BJ (cell line): ENCODE results near the gene SLC25A26. TPM values are rescaled to one million over a fixed set of nuclear protein-coding genes. Genes with fewer than 3 reads are reported as not detected.
"Not testable (repeated sequence)": the region's sequence is repeated elsewhere in the genome, so short reads cannot be mapped to it uniquely, and the experiment has no call there.

ENCODE experiments used
- CTCF ChIA-PET: fragments of 350-600 bp; formaldehyde crosslinking; extraction: SDS; loops from one replicate; lab custom pipeline; 2021; ENCODE audit warnings: antibody characterized with exemption, inconsistent platforms; lab: Yijun Ruan, JAX
- POLR2A ChIA-PET: fragments of 300-600 bp; sonication (Branson Sonifier 250); formaldehyde crosslinking; extraction: SDS; loops from one replicate; lab custom pipeline; 2021; ENCODE audit warnings: antibody characterized with exemption; lab: Charles Lee
- DNase-seq: peaks from one replicate; pipeline ENCODE4 v3.0.0-alpha.2; 2011; ENCODE audit warnings: low read depth
- H3K27me3 ChIP-seq: 2 replicates; pipeline ENCODE4 v1.6.0; 2011; ENCODE audit warnings: low read length; ENCODE audit not compliant: control insufficient read depth, insufficient read depth
- H3K36me3 ChIP-seq: 2 replicates; pipeline ENCODE4 v1.5.1; 2011; ENCODE audit warnings: low read length; ENCODE audit not compliant: control insufficient read depth, insufficient read depth
- H3K4me3 ChIP-seq: 2 replicates; pipeline ENCODE4 v1.5.1; 2011; ENCODE audit warnings: low read depth, mild to moderate bottlenecking, control low read depth, low read length
- polyA plus RNA-seq: library from polyadenylated mRNA; depleted of rRNA; stranded (reverse); fragments of >200 nt; gene quantifications from 2 replicates; pipeline ENCODE4 v1.2.3, GENCODE V29; 2011
- TF ChIP-seq, protein P1 (sequence below): IDR thresholded peaks from 2 replicates; pipeline ENCODE4 v1.5.1; 2011; ENCODE audit warnings: low read depth, mild to moderate bottlenecking, control low read depth, inconsistent platforms, low read length, moderate library complexity; ENCODE audit not compliant: insufficient read depth

SLC25A26 gene
- polyA plus RNA-seq, 1 experiment, result 29.5 TPM

DNA sequence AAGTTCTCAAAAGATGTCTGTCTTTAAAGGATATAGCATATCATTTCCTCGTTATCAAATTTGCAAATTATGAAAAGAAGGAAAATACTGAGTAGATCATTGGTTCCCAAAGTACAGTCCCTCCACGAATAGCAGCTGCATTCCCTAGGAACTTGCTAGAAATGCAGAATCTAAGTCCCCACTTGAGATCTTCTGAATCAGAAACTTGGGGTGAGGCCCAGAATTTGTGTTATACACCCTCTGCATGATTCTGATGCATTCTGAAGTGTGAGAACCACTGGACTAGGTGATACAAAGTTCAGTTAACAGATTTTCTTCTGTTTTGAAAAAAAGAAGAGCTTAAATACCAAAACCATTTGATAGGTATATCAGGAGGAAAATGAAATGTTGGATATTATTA, 77.1 kb downstream of the SLC25A26 start:
- CTCF ChIA-PET, result interaction anchor here (1.4 to 1.6 kb wide), 3 partner anchors 8 to 524 kb away, joined by 3 to 5 read pairs (median 5); no protein-coding TSS in a partner anchor
- no peak for DNase-seq
- TF ChIP-seq, protein P1, sequence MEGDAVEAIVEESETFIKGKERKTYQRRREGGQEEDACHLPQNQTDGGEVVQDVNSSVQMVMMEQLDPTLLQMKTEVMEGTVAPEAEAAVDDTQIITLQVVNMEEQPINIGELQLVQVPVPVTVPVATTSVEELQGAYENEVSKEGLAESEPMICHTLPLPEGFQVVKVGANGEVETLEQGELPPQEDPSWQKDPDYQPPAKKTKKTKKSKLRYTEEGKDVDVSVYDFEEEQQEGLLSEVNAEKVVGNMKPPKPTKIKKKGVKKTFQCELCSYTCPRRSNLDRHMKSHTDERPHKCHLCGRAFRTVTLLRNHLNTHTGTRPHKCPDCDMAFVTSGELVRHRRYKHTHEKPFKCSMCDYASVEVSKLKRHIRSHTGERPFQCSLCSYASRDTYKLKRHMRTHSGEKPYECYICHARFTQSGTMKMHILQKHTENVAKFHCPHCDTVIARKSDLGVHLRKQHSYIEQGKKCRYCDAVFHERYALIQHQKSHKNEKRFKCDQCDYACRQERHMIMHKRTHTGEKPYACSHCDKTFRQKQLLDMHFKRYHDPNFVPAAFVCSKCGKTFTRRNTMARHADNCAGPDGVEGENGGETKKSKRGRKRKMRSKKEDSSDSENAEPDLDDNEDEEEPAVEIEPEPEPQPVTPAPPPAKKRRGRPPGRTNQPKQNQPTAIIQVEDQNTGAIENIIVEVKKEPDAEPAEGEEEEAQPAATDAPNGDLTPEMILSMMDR, result no peak
- H3K36me3 ChIP-seq, result no peaks in the 10 kb centered on the region
- POLR2A ChIA-PET, result interaction anchor here (0.7 kb wide), 1 partner anchor 19 kb away, joined by 10 read pairs; no protein-coding TSS in a partner anchor
- H3K27me3 ChIP-seq, result no peaks in the 10 kb centered on the region
- H3K4me3 ChIP-seq, result no peak overlapping the region

DNA sequence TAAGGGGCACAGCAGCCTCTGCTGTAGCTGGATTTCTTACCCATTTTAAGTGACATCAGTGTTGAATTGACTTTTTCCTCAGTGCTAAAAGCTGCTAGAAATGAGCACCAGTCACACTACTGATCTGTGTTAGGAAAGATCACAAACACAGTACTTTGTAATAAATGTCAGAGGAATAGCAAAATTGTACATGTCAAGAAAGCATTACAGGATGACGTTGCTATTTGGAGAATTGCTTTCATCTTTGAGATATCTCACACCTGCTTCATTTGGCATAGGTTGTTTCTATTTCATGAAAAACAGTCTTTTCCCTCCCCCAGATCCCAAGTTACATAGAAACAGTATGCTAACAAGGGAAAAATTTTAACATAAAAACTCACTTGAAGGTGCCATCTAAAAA, 77.8 kb downstream of the SLC25A26 start:
- DNase-seq, result no peak
- ChIA-PET CTCF (interaction anchor here (1.5 to 1.6 kb wide), 2 partner anchors 9 to 524 kb away, joined by 3 to 5 read pairs; no protein-coding TSS in a partner anchor), POLR2A (no interaction called here)
- H3K36me3 ChIP-seq, result no peaks in the 10 kb centered on the region
- no peak overlapping the region for H3K4me3 ChIP-seq
- TF ChIP-seq, protein P1, result no peak
- H3K27me3 ChIP-seq, result no peaks in the 10 kb centered on the region

DNA sequence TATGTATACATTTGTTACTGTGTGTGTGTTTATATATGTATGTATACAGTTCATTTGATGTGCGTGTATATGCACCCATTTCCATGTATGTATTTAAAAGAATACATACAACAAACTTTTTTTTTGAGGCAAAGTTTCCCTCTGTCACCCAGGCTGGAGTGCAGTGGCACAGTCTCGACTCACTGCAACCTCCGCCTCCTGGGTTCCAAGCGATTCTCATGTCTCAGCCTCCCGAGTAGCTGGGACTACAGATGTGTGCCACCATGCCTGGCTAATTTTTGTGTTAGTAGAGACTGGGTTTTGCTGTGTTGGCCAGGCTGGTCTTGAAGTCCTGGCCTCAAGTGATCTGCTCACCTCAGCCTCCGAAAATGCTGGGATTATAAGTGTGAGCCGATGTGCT, 78.3 kb downstream of the SLC25A26 start:
- POLR2A ChIA-PET, H3K4me3 ChIP-seq, H3K36me3 ChIP-seq, H3K27me3 ChIP-seq, DNase-seq, CTCF ChIA-PET: not testable (repeated sequence)

- no peak overlapping the region for H3K4me3 ChIP-seq
- H3K36me3 ChIP-seq, result no peaks in the 10 kb centered on the region
- ChIA-PET POLR2A (no interaction called here), CTCF (interaction anchor here (0.9 kb wide), 1 partner anchor 9 kb away, joined by 3 read pairs; no protein-coding TSS in a partner anchor)
- H3K27me3 ChIP-seq, result no peaks in the 10 kb centered on the region
- no peak for DNase-seq
- TF ChIP-seq, protein P1, result no peak
Measured at GRCh38 chr3:66299891-66300290, 79.1 kb downstream of the SLC25A26 start.

GRCh38 chr3:66302288-66302687, 81.5 kb downstream of the SLC25A26 start:
- H3K4me3 ChIP-seq, result no peak overlapping the region
- H3K36me3 ChIP-seq, result no peaks in the 10 kb centered on the region
- CTCF ChIA-PET, result interaction anchor here (0.6 to 1.4 kb wide), 2 partner anchors 105 to 749 kb away, joined by 3 read pairs; no protein-coding TSS in a partner anchor
- no peaks in the 10 kb centered on the region for H3K27me3 ChIP-seq
- POLR2A ChIA-PET, result no interaction called here
- TF ChIP-seq, protein P1, result no peak
- no peak for DNase-seq

- POLR2A ChIA-PET, result no interaction called here
- Histone ChIP-seq H3K36me3 (no peaks in the 10 kb centered on the region), H3K4me3 (no peak overlapping the region), H3K27me3 (no peaks in the 10 kb centered on the region)
- CTCF ChIA-PET, result interaction anchor here (1.4 kb wide), 1 partner anchor 104 kb away, joined by 3 read pairs; no protein-coding TSS in a partner anchor
- no peak for DNase-seq
- TF ChIP-seq, protein P1, result no peak
Measured at GRCh38 chr3:66303491-66303901, 82.7 kb downstream of the SLC25A26 start.
